Measurements from ENCODE around the gene MTHFD1L. TPM values are rescaled to one million over a fixed set of nuclear protein-coding genes. Genes with fewer than 3 reads are reported as not detected.

Gene MTHFD1L
- total RNA-seq, 1 donor from 2014 or later = 66.0 TPM

DNA sequence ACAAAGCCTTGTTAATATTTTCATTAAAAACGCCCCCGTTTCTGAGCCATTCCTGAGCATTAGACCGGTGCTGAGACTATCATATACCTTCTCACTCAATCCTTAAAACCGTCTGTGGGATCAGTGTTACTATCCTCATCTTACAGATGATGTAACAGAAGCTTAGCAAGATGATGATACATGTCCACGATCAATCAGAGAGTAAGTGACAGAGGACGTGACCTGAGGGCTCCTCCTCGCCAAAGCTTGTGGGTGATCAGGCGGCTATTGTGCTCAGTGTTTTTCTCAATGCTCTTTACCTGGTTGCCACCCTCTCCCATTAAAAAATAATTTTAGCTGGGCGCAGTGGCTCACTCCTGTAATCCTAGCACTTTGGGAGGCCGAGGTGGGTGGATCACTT is 113.1 kb downstream of the MTHFD1L start:
- Mint-ChIP-seq H3K4me3 (ENCODE audit: unreplicated experiment) (no peak overlapping the region), H3K9me3 (ENCODE audit: unreplicated experiment) (no peaks in the 10 kb centered on the region), H3K27me3 (ENCODE audit: unreplicated experiment) (no peaks in the 10 kb centered on the region), H3K36me3 (ENCODE audit: low read depth, unreplicated experiment) (peaks cover 23% of the 10 kb centered on the region), H3K27ac (ENCODE audit: unreplicated experiment) (no peak overlapping the region), H3K4me1 (ENCODE audit: unreplicated experiment) (no peaks in the 10 kb centered on the region)
- no peak for DNase-seq (ENCODE audit: low spot score)
- TF ChIP-seq, protein P1, sequence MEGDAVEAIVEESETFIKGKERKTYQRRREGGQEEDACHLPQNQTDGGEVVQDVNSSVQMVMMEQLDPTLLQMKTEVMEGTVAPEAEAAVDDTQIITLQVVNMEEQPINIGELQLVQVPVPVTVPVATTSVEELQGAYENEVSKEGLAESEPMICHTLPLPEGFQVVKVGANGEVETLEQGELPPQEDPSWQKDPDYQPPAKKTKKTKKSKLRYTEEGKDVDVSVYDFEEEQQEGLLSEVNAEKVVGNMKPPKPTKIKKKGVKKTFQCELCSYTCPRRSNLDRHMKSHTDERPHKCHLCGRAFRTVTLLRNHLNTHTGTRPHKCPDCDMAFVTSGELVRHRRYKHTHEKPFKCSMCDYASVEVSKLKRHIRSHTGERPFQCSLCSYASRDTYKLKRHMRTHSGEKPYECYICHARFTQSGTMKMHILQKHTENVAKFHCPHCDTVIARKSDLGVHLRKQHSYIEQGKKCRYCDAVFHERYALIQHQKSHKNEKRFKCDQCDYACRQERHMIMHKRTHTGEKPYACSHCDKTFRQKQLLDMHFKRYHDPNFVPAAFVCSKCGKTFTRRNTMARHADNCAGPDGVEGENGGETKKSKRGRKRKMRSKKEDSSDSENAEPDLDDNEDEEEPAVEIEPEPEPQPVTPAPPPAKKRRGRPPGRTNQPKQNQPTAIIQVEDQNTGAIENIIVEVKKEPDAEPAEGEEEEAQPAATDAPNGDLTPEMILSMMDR (IDR thresholded peaks at IDR 0.05; ENCODE audit: unreplicated experiment) = no peak

DNA sequence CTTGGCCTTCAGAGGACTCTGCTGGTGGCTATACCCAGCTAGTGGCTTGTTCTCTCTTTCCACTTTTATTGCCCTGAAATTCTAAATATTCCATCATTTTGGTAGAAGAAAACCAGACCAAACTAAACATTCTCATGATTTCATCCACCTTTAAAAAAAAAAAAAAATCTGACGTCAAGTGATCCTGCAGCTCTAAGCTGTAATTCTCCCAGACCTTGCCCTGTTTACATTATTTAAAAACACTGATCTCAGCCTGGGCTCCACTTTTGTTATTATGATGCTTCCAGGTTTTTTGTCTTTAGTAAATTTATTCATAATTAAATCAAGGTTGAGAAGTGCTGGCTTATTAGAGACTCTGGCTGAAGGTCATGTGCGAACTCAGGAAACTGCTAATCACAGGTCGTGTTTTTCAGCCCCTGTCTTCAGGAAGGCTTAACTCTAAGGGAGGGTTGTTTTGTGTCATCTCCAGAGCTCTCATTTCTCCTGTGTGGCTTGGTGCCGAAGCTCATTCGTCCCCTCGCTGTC is 114.4 kb downstream of the MTHFD1L start:
- Mint-ChIP-seq H3K27me3 (ENCODE audit: unreplicated experiment) (no peaks in the 10 kb centered on the region), H3K4me3 (ENCODE audit: unreplicated experiment) (no peak overlapping the region), H3K27ac (ENCODE audit: unreplicated experiment) (no peak overlapping the region), H3K9me3 (ENCODE audit: unreplicated experiment) (no peaks in the 10 kb centered on the region), H3K36me3 (ENCODE audit: low read depth, unreplicated experiment) (peaks cover 14% of the 10 kb centered on the region), H3K4me1 (ENCODE audit: unreplicated experiment) (no peaks in the 10 kb centered on the region)
- TF ChIP-seq, protein P1 (IDR thresholded peaks at IDR 0.05; ENCODE audit: unreplicated experiment) = no peak
- no peak for DNase-seq (ENCODE audit: low spot score)

DNA sequence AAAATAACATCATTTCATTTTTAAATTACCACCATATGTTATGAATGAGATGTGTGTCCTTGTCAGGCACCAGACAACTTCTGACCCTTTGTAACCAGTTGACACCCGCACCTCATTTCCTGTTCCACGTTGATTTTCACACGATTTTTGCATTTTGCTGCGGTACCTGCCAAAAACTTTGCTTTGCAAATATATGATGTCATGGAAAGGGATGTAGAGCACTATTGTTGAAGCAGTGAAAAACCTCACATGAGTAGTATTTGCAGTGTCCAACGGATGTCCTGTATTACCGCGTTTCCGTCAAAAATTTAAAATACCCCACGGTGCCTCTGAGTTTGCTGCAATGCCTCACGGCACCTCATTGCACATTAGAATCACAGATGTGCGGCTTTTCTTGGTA is 115.6 kb downstream of the MTHFD1L start:
- TF ChIP-seq, protein P1 (IDR thresholded peaks at IDR 0.05; ENCODE audit: unreplicated experiment) = no peak
- Mint-ChIP-seq H3K27me3 (ENCODE audit: unreplicated experiment) (no peaks in the 10 kb centered on the region), H3K4me3 (ENCODE audit: unreplicated experiment) (no peak overlapping the region), H3K4me1 (ENCODE audit: unreplicated experiment) (no peaks in the 10 kb centered on the region), H3K36me3 (ENCODE audit: low read depth, unreplicated experiment) (peaks cover 10% of the 10 kb centered on the region), H3K9me3 (ENCODE audit: unreplicated experiment) (no peaks in the 10 kb centered on the region), H3K27ac (ENCODE audit: unreplicated experiment) (no peak overlapping the region)
- DNase-seq (ENCODE audit: low spot score) = no peak

DNA sequence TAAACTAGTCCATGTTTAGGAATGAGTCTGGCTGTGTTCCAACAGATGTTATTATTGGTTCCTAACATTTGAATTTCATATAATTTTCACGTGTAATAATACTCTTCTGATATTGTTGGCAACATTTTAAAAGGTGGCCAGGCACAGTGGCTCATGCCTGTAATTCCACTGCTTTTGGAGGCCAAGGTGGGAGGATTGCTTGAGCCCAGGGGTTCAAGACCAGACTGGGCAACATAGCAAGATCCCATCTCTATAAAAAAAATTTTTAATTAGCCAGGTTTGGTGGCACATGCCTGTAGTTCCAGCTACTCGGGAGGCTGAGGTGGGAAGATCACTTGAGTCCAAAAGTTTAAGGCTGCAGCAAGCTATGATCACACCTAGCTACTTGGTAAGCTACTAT is 116.2 kb downstream of the MTHFD1L start:
- no peak overlapping the region for H3K4me3 Mint-ChIP-seq (ENCODE audit: unreplicated experiment)
- no peak overlapping the region for H3K27ac Mint-ChIP-seq (ENCODE audit: unreplicated experiment)
- no peaks in the 10 kb centered on the region for H3K9me3 Mint-ChIP-seq (ENCODE audit: unreplicated experiment)

DNA sequence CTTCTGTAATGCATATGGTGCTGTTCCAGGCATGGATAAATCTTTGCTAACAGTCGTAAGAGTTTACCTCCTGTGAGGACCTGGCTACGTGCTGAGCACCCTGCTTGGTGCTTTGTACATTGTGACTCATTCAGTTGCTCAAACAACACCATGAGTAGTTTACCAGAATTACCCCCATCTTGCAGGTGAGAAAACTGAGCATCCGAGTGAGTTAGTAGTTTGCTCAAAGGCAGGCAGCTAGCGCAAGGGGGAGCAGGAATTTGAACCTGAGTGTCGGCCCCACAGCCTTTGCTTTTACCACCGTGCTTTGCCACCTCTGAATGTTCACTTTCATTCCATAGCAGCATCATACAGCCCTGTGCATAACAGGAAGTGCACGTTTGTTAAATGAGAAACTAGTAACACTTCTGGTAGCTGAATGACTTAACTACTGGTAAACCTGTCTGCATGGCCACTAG is 121.9 kb downstream of the MTHFD1L start:
- TF ChIP-seq, protein P1 (IDR thresholded peaks at IDR 0.05; ENCODE audit: unreplicated experiment) = no peak
- H3K36me3 Mint-ChIP-seq (ENCODE audit: low read depth, unreplicated experiment) = no peaks in the 10 kb centered on the region
- no peaks in the 10 kb centered on the region for H3K9me3 Mint-ChIP-seq (ENCODE audit: unreplicated experiment)
- no peak overlapping the region for H3K27ac Mint-ChIP-seq (ENCODE audit: unreplicated experiment)
- peaks cover 1% of the 10 kb centered on the region for H3K27me3 Mint-ChIP-seq (ENCODE audit: unreplicated experiment)
- H3K4me3 Mint-ChIP-seq (ENCODE audit: unreplicated experiment) = no peak overlapping the region
- no peaks in the 10 kb centered on the region for H3K4me1 Mint-ChIP-seq (ENCODE audit: unreplicated experiment)
- DNase-seq (ENCODE audit: low spot score) = no peak

More for the DNA sequence above, 116.2 kb downstream of the MTHFD1L start:
- Mint-ChIP-seq H3K36me3 (ENCODE audit: low read depth, unreplicated experiment) (peaks cover 4% of the 10 kb centered on the region), H3K4me1 (ENCODE audit: unreplicated experiment) (no peaks in the 10 kb centered on the region), H3K27me3 (ENCODE audit: unreplicated experiment) (no peaks in the 10 kb centered on the region)
- DNase-seq (ENCODE audit: low spot score) = no peak
- TF ChIP-seq, protein P1 (IDR thresholded peaks at IDR 0.05; ENCODE audit: unreplicated experiment) = no peak
